Renal cortical epithelial cell (primary cell): ENCODE results near the gene C19orf47. TPM values are rescaled to one million over a fixed set of nuclear protein-coding genes. Genes with fewer than 3 reads are reported as not detected.

Experiments used
- DNase-seq: peaks from one replicate; pipeline ENCODE4 v3.0.0-alpha.2; 2011; ENCODE audit warnings: low read depth
- total RNA-seq: library from RNA; depleted of rRNA; stranded (reverse); fragments of >200 nt; gene quantifications from 2 replicates; pipeline ENCODE4 v1.2.3, GENCODE V29; 2014

C19orf47 gene
- total RNA-seq, 1 donor from 2014 or later = 6.7 TPM

- DNase-seq = no peak
Observed at GRCh38 chr19:40315812-40316470, 32.3 kb downstream of the C19orf47 start.

- DNase-seq = no peak
Observed at GRCh38 chr19:40314656-40315055, 33.5 kb downstream of the C19orf47 start.

GRCh38 chr19:40313229-40313983, 34.8 kb downstream of the C19orf47 start:
- no peak for DNase-seq

GRCh38 chr19:40312533-40312932, 35.7 kb downstream of the C19orf47 start:
- DNase-seq = no peak

GRCh38 chr19:40309666-40310065, 38.5 kb downstream of the C19orf47 start:
- no peak for DNase-seq

GRCh38 chr19:40305403-40305802, 42.8 kb downstream of the C19orf47 start:
- peak; percentile 81 for DNase-seq

- no peak for DNase-seq
Observed at GRCh38 chr19:40304306-40304705, 43.9 kb downstream of the C19orf47 start.

- DNase-seq = no peak
Observed at GRCh38 chr19:40303765-40304164, 44.4 kb downstream of the C19orf47 start.

GRCh38 chr19:40302224-40303011, 45.8 kb downstream of the C19orf47 start:
- DNase-seq = no peak

- no peak for DNase-seq
Observed at GRCh38 chr19:40300668-40301067, 47.5 kb downstream of the C19orf47 start.

GRCh38 chr19:40298026-40298425, 50.2 kb downstream of the C19orf47 start:
- no peak for DNase-seq

GRCh38 chr19:40294560-40294959, 53.6 kb downstream of the C19orf47 start:
- no peak for DNase-seq

- DNase-seq = no peak
Observed at GRCh38 chr19:40286971-40287421, 61.2 kb downstream of the C19orf47 start.

- no peak for DNase-seq
Observed at GRCh38 chr19:40286235-40286970, 61.8 kb downstream of the C19orf47 start.

GRCh38 chr19:40285353-40286234, 62.6 kb downstream of the C19orf47 start:
- peak; percentile 98 for DNase-seq

GRCh38 chr19:40284501-40285352, 63.5 kb downstream of the C19orf47 start, which contains the start of gene AKT2:
AKT2 (minus strand) TSS chr19:40285345; CDS start chr19:40265267, 20,078 bp downstream.
- DNase-seq = no peak

GRCh38 chr19:40284251-40284500, 64.0 kb downstream of the C19orf47 start:
- DNase-seq = peak; percentile 22

GRCh38 chr19:40283414-40284250, 64.6 kb downstream of the C19orf47 start:
- no peak for DNase-seq

GRCh38 chr19:40282920-40283319, 65.3 kb downstream of the C19orf47 start:
- DNase-seq = peak; percentile 14
